Activated CD8-positive, alpha-beta memory T cell treated with anti-CD3 and anti-CD28 coated beads, Interleukin-2, amount 50 U/mL, for 1 hour (primary cell): ENCODE results near the gene PCDHAC1.

Source experiments
- DNase-seq: peaks from one replicate; pipeline ENCODE4 v3.0.0-alpha.2; 2020; ENCODE audit errors: extremely low read depth

PCDHAC1 gene

DNA sequence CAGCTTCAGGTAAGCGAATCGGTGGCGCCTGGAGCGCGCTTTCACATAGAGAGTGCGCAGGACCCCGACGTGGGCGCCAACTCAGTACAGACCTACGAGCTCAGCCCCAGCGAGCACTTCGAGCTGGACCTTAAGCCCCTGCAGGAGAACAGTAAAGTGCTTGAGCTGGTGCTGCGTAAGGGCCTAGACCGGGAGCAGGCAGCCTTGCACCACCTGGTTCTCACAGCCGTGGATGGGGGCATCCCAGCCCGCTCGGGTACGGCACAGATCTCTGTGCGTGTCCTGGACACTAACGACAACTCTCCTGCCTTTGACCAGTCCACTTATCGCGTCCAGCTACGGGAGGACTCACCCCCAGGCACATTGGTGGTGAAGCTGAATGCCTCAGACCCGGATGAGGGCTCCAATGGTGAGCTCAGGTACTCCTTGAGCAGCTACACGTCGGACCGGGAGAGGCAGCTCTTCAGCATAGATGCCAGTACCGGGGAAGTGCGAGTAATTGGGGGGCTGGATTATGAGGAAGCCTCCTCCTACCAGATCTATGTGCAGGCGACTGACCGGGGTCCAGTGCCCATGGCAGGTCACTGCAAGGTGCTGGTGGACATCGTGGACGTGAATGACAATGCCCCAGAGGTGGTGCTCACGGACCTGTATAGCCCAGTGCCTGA lies 41.3 kb downstream of the PCDHAC1 start:
- no peak for DNase-seq

DNA sequence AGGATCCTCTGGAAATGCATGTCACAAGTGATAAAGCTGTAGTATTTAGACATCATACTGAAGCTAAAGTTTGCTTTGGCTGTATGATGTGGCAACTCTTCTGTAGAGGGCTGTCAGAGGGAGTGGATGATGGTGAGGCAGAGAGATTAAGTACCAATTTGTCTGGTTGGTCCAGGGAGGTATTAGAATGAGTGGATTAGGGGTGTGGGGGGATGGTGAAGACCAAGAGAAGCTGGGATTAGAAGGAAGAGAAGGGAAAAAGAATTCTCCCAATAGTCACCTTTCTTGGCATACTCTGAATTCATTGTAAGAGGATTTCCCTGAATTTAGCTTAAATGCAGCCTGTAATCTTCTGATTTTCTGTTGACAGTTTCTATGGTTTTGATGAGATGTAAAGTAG lies 43.8 kb downstream of the PCDHAC1 start:
- no peak for DNase-seq

DNA sequence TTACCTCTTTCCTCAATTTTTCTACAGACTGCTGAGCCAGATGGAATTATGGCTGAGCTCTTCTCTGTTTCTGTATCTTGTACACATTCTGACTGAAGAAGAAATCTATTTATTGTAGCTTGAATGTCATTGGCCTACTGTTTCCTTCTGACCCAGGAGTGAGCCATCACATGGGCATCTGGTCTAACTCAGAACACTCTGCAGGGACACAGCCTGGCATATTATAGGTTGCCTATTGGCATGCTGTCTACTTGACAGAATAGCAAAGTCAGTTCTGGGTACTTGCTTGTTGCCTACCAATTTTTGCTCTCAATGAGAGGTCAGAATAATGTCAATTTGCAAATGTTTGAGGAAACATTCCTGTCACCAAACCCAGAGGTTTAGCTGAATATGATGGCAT lies 47.5 kb downstream of the PCDHAC1 start:
- DNase-seq: no peak

DNA sequence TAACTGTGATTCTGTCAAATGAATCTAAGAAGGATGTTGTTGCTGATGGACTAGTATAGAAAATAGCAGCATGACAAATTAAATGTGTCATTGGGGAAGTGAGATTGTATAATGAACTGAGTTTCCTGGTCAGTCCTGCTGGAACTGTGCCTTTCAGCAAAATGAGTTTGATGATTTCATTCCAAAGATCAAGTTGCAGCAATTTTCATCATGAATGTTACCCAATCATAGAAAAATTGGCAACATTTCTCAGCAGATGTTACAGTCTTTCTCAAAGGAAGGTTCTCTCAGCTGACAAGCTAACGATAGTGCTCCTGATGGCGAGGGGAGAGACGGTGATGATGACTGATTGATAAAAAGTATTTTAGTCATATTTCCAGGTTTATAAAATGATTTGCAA lies 50.9 kb downstream of the PCDHAC1 start:
- DNase-seq: no peak

DNA sequence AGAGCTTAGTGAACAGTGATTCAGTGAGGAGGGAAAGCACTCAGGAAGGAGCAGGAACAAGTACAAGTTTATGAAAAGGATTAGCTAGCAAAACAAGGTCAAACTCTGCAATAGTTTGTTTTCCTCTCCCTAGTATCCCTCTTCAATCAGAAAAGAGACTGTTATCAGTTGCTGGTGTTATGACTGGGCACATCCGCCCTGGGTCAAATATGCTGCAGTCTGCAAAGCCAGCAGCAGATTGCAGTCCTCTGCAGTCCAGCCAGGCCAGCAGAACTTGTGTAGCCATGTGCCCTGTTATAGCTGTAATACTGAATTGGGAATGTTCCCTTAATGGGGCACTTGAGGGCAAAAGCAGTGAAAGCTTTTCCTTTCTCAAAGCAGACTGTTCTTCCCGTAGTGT lies 52.2 kb downstream of the PCDHAC1 start:
- no peak for DNase-seq

DNA sequence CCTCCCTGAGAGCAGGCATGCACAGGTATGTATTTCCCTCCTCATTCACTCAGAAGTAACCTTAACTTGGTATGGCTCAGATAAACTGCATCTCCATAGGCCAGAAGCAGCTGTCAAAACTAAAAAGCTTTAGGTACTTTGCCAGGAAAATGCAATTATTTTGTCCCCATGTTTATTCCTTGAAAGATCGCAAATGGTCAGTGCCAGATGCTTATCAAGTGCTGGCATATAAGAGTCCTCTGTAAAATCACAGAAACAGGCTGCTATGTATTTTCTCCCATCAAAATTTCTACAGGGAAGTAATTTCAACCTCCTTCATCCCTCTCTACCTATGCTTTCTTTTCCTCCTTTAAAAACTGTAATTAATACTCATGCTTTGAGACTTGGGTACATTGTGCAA lies 52.9 kb downstream of the PCDHAC1 start:
- DNase-seq: no peak
